ENCODE measurements around the gene IDNK.

DNA sequence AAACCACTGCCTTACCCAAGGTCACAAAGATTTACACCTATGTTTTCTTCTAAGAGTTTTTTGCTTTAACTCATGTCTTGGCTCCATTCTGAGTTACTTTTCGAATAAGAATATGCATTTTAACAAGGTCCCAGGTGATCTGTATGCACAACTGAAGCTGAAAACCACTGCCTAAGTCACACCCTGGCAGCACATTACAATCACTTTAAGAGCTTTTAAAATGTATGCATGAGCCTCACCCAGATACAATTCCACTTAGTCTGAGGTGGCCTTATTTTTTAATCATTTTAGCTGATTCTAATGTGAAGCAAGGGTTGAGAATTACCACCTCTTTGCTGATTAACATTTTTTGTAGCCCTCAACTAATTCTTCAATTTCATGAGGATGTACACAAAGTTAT, 29.5 kb downstream of the IDNK start:
- TF ChIP-seq EP300 (IDR thresholded peaks at IDR 0.05; ENCODE audit: borderline replicate concordance) (no peak), FOXM1 (IDR thresholded peaks at IDR 0.05; ENCODE audit: borderline replicate concordance, low read depth) (no peak), NFIC (IDR thresholded peaks at IDR 0.05) (no peak), CREB1 (IDR thresholded peaks at IDR 0.05; ENCODE audit: low read depth) (no peak), CEBPB (IDR thresholded peaks at IDR 0.05) (no peak), YY1 (IDR thresholded peaks at IDR 0.05; ENCODE audit: low read depth) (no peak), ZBTB7A (IDR thresholded peaks at IDR 0.05; ENCODE audit: low read depth) (no peak), TAF1 (IDR thresholded peaks at IDR 0.05; ENCODE audit: low read depth) (no peak)
- TF ChIP-seq, protein P1, sequence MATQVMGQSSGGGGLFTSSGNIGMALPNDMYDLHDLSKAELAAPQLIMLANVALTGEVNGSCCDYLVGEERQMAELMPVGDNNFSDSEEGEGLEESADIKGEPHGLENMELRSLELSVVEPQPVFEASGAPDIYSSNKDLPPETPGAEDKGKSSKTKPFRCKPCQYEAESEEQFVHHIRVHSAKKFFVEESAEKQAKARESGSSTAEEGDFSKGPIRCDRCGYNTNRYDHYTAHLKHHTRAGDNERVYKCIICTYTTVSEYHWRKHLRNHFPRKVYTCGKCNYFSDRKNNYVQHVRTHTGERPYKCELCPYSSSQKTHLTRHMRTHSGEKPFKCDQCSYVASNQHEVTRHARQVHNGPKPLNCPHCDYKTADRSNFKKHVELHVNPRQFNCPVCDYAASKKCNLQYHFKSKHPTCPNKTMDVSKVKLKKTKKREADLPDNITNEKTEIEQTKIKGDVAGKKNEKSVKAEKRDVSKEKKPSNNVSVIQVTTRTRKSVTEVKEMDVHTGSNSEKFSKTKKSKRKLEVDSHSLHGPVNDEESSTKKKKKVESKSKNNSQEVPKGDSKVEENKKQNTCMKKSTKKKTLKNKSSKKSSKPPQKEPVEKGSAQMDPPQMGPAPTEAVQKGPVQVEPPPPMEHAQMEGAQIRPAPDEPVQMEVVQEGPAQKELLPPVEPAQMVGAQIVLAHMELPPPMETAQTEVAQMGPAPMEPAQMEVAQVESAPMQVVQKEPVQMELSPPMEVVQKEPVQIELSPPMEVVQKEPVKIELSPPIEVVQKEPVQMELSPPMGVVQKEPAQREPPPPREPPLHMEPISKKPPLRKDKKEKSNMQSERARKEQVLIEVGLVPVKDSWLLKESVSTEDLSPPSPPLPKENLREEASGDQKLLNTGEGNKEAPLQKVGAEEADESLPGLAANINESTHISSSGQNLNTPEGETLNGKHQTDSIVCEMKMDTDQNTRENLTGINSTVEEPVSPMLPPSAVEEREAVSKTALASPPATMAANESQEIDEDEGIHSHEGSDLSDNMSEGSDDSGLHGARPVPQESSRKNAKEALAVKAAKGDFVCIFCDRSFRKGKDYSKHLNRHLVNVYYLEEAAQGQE (IDR thresholded peaks at IDR 0.05; ENCODE audit: low read depth), result no peak
- TF ChIP-seq, protein P2, sequence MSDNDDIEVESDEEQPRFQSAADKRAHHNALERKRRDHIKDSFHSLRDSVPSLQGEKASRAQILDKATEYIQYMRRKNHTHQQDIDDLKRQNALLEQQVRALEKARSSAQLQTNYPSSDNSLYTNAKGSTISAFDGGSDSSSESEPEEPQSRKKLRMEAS (IDR thresholded peaks at IDR 0.05), result no peak
- TF ChIP-seq, protein P3, sequence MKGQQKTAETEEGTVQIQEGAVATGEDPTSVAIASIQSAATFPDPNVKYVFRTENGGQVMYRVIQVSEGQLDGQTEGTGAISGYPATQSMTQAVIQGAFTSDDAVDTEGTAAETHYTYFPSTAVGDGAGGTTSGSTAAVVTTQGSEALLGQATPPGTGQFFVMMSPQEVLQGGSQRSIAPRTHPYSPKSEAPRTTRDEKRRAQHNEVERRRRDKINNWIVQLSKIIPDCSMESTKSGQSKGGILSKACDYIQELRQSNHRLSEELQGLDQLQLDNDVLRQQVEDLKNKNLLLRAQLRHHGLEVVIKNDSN (IDR thresholded peaks at IDR 0.05), result no peak
